HL-60/S4 treated with retinoic acid at 250 ng/mL for 4 days and 3 days (cell line): ENCODE data around the gene EPS8.

Experiments used
- in situ Hi-C: fragments of 300-500 bp; cut with MboI; formaldehyde crosslinking; loops from 2 replicates; pipeline ENCODE4 v1.7.0; 2022; ENCODE audit warnings: low sequenced_read_pairs

EPS8 gene

GRCh38 chr12:15789220-15790171 is at the start of gene EPS8:
Gene EPS8 (minus strand): TSS chr12:15789388. CDS start chr12:15682951, 106,437 bp downstream.
- in situ Hi-C loops, result no loop called here

- in situ Hi-C loops, result loop anchor here (25.0 kb wide), 1 partner anchor 575 kb away; no protein-coding TSS in a partner anchor
These were observed 48.1 kb upstream of the EPS8 start for GRCh38 chr12:15837141-15837790.

- in situ Hi-C loops, result loop anchor here (25.0 kb wide), 1 partner anchor 572 kb away; no protein-coding TSS in a partner anchor
These were observed 45.4 kb upstream of the EPS8 start for GRCh38 chr12:15834575-15834974.

GRCh38 chr12:15831315-15831978 is 42.3 kb upstream of the EPS8 start:
- in situ Hi-C loops, result loop anchor here (25.0 kb wide), 1 partner anchor 569 kb away; no protein-coding TSS in a partner anchor

- in situ Hi-C loops, result loop anchor here (25.0 kb wide), 1 partner anchor 568 kb away; no protein-coding TSS in a partner anchor
These were observed 41.4 kb upstream of the EPS8 start for GRCh38 chr12:15830538-15830937.

- in situ Hi-C loops, result loop anchor here (25.0 kb wide), 1 partner anchor 568 kb away; no protein-coding TSS in a partner anchor
These were observed 40.8 kb upstream of the EPS8 start for GRCh38 chr12:15829949-15830348.

GRCh38 chr12:15829255-15829654 is 40.1 kb upstream of the EPS8 start:
- in situ Hi-C loops, result loop anchor here (25.0 kb wide), 1 partner anchor 567 kb away; no protein-coding TSS in a partner anchor

- in situ Hi-C loops, result loop anchor here (25.0 kb wide), 1 partner anchor 565 kb away; no protein-coding TSS in a partner anchor
These were observed 37.9 kb upstream of the EPS8 start for GRCh38 chr12:15827136-15827535.

- in situ Hi-C loops, result no loop called here
These were observed 35.3 kb upstream of the EPS8 start for GRCh38 chr12:15824516-15824915.

GRCh38 chr12:15823360-15824128 is 34.4 kb upstream of the EPS8 start:
- in situ Hi-C loops, result no loop called here

GRCh38 chr12:15819644-15820437 is 30.7 kb upstream of the EPS8 start:
- in situ Hi-C loops, result no loop called here

- in situ Hi-C loops, result no loop called here
These were observed 29.2 kb upstream of the EPS8 start for GRCh38 chr12:15818418-15818817.

GRCh38 chr12:15815730-15816129 is 26.5 kb upstream of the EPS8 start:
- in situ Hi-C loops, result no loop called here

- in situ Hi-C loops, result no loop called here
These were observed 22.3 kb upstream of the EPS8 start for GRCh38 chr12:15811214-15812127.

GRCh38 chr12:15808652-15809051 is 19.5 kb upstream of the EPS8 start:
- in situ Hi-C loops, result no loop called here

- in situ Hi-C loops, result no loop called here
These were observed 19.1 kb upstream of the EPS8 start for GRCh38 chr12:15808250-15808649.

GRCh38 chr12:15806826-15807225 is 17.6 kb upstream of the EPS8 start:
- in situ Hi-C loops, result no loop called here
